Measurements from ENCODE around the gene TASL. TPM values are rescaled to one million over a fixed set of nuclear protein-coding genes. Genes with fewer than 3 reads are reported as not detected.

Gene TASL
- polyA plus RNA-seq, 1 of the 3 experiments (the other 2 are of a cell fraction), result not detected

DNA sequence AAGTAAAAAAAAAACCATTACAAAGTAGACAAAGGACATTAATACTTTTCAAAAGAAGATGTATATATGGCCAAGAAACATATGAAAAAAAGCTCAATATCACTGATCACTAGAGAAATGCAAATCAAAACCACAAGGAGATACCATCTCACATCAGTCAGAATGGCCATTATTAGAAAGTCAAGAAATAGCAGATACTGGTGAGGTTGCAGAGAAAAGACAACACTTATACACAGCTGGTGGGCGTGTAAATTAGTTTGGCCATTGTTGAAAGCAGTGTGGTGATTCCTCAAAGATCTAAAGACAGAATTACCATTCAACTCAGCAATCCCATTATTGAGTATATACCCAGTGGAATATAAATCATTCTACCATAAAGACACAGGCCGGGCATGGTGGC, 39.3 kb downstream of the TASL start:
- Histone ChIP-seq H3K4me1 (ENCODE audit: control insufficient read depth in 1 of 2, insufficient read depth in 2 of 2, low read depth in 1 of 2, low read length in 1 of 2) (no peaks in the 10 kb centered on the region), H3K4me3 (ENCODE audit: low read depth in 2 of 2, low read length in 1 of 2) (no peak overlapping the region), H3K79me2 (ENCODE audit: insufficient read depth) (no peaks in the 10 kb centered on the region), H3K9me2 (no peaks in the 10 kb centered on the region), H2AFZ (ENCODE audit: low read depth) (no peak overlapping the region), H4K20me1 (ENCODE audit: insufficient read depth) (no peaks in the 10 kb centered on the region), H3K9ac (no peak overlapping the region), H3K4me2 (no peak overlapping the region), H3F3A (replicated peaks; ENCODE audit: insufficient read depth) (no peaks in the 10 kb centered on the region), H3K27me3 (ENCODE audit: insufficient read depth) (peaks cover 9% of the 10 kb centered on the region; the same call in 1 of the 2 replicates), H3K27ac (ENCODE audit: low read depth in 2 of 2, low read length in 1 of 2) (no peak overlapping the region), H3K36me3 (replicated peaks in 1 of 2; ENCODE audit: control insufficient read depth in 1 of 2, insufficient read depth in 2 of 2, low read length in 1 of 2) (no peaks in the 10 kb centered on the region), H3K9me3 (no peaks in the 10 kb centered on the region)
- ChIA-PET CTCF (no interaction called here), POLR2A (no interaction called here)
- WGBS (ENCODE audit: low lambda C conversion rate), result 28% methylated on average over 2 of the region's 2 CpGs
- TF ChIP-seq RFX5 (IDR thresholded peaks at IDR 0.05; ENCODE audit: low read length) (no peak), MEF2A (IDR thresholded peaks at IDR 0.05; ENCODE audit: borderline replicate concordance, low read depth) (no peak), NRF1 (IDR thresholded peaks at IDR 0.05; ENCODE audit: low read depth, low read length) (no peak)
- TF ChIP-seq, protein P1, sequence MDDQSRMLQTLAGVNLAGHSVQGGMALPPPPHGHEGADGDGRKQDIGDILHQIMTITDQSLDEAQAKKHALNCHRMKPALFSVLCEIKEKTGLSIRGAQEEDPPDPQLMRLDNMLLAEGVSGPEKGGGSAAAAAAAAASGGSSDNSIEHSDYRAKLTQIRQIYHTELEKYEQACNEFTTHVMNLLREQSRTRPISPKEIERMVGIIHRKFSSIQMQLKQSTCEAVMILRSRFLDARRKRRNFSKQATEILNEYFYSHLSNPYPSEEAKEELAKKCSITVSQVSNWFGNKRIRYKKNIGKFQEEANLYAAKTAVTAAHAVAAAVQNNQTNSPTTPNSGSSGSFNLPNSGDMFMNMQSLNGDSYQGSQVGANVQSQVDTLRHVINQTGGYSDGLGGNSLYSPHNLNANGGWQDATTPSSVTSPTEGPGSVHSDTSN (IDR thresholded peaks at IDR 0.05), result no peak
- no peak for DNase-seq

DNA sequence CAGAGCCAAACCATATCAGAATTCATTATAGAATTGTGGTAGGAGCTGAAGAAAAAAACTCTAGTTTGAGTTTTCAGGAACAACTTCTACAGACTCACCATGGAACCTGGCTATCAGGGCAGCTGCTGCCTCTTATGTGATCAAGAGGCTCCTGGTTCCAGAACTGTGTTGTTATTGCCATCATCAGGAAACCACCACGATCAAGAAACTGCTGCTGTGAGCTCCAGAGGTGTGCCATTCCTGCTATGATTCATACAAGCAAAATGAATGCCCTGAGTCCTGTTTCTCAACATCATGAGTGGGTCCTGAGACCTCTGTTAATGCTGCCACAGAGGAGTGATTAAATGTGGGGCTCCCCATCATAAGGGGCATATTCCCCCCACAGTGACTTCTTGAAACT, 43.7 kb downstream of the TASL start:
- Histone ChIP-seq H2AFZ (ENCODE audit: low read depth) (no peak overlapping the region), H3K4me3 (ENCODE audit: low read depth in 2 of 2, low read length in 1 of 2) (no peak overlapping the region), H3K36me3 (replicated peaks in 1 of 2; ENCODE audit: control insufficient read depth in 1 of 2, insufficient read depth in 2 of 2, low read length in 1 of 2) (no peaks in the 10 kb centered on the region), H4K20me1 (ENCODE audit: insufficient read depth) (no peaks in the 10 kb centered on the region), H3K4me1 (ENCODE audit: control insufficient read depth in 1 of 2, insufficient read depth in 2 of 2, low read depth in 1 of 2, low read length in 1 of 2) (no peaks in the 10 kb centered on the region), H3K9me3 (no peaks in the 10 kb centered on the region), H3K9me2 (no peaks in the 10 kb centered on the region), H3K27me3 (ENCODE audit: insufficient read depth) (no peaks in the 10 kb centered on the region), H3K27ac (ENCODE audit: low read depth in 2 of 2, low read length in 1 of 2) (no peak overlapping the region), H3K9ac (no peak overlapping the region), H3K79me2 (ENCODE audit: insufficient read depth) (no peaks in the 10 kb centered on the region), H3F3A (replicated peaks; ENCODE audit: insufficient read depth) (no peaks in the 10 kb centered on the region), H3K4me2 (no peak overlapping the region)
- TF ChIP-seq, protein P2, sequence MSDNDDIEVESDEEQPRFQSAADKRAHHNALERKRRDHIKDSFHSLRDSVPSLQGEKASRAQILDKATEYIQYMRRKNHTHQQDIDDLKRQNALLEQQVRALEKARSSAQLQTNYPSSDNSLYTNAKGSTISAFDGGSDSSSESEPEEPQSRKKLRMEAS (IDR thresholded peaks at IDR 0.05; ENCODE audit: low read depth), result no peak
- TF ChIP-seq SIN3A (IDR thresholded peaks at IDR 0.05; ENCODE audit: borderline replicate concordance, low read depth, low read length) (no peak), MXI1 (IDR thresholded peaks at IDR 0.05; ENCODE audit: low read depth, low read length) (no peak), GATA2 (CRISPR knock-in tag; IDR thresholded peaks at IDR 0.05) (no peak), SMC3 (IDR thresholded peaks at IDR 0.05; ENCODE audit: low read depth, low read length) (no peak), GABPA (IDR thresholded peaks at IDR 0.05; ENCODE audit: low read depth) (no peak), RAD21 (IDR thresholded peaks at IDR 0.05; ENCODE audit: low read length) (no peak), TCF12 (IDR thresholded peaks at IDR 0.05) (no peak), MEF2A (IDR thresholded peaks at IDR 0.05; ENCODE audit: borderline replicate concordance, low read depth) (no peak), CHD2 (IDR thresholded peaks at IDR 0.05; ENCODE audit: low read length, partially characterized antibody) (no peak), RFX5 (IDR thresholded peaks at IDR 0.05; ENCODE audit: low read length) (no peak)
- TF ChIP-seq, protein P3, sequence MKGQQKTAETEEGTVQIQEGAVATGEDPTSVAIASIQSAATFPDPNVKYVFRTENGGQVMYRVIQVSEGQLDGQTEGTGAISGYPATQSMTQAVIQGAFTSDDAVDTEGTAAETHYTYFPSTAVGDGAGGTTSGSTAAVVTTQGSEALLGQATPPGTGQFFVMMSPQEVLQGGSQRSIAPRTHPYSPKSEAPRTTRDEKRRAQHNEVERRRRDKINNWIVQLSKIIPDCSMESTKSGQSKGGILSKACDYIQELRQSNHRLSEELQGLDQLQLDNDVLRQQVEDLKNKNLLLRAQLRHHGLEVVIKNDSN (IDR thresholded peaks at IDR 0.05; ENCODE audit: borderline replicate concordance, low read depth), result no peak
- TF ChIP-seq, protein P4, sequence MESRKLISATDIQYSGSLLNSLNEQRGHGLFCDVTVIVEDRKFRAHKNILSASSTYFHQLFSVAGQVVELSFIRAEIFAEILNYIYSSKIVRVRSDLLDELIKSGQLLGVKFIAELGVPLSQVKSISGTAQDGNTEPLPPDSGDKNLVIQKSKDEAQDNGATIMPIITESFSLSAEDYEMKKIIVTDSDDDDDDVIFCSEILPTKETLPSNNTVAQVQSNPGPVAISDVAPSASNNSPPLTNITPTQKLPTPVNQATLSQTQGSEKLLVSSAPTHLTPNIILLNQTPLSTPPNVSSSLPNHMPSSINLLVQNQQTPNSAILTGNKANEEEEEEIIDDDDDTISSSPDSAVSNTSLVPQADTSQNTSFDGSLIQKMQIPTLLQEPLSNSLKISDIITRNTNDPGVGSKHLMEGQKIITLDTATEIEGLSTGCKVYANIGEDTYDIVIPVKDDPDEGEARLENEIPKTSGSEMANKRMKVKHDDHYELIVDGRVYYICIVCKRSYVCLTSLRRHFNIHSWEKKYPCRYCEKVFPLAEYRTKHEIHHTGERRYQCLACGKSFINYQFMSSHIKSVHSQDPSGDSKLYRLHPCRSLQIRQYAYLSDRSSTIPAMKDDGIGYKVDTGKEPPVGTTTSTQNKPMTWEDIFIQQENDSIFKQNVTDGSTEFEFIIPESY (IDR thresholded peaks at IDR 0.05; ENCODE audit: borderline replicate concordance, low read depth), result no peak
- TF ChIP-seq, protein P5, sequence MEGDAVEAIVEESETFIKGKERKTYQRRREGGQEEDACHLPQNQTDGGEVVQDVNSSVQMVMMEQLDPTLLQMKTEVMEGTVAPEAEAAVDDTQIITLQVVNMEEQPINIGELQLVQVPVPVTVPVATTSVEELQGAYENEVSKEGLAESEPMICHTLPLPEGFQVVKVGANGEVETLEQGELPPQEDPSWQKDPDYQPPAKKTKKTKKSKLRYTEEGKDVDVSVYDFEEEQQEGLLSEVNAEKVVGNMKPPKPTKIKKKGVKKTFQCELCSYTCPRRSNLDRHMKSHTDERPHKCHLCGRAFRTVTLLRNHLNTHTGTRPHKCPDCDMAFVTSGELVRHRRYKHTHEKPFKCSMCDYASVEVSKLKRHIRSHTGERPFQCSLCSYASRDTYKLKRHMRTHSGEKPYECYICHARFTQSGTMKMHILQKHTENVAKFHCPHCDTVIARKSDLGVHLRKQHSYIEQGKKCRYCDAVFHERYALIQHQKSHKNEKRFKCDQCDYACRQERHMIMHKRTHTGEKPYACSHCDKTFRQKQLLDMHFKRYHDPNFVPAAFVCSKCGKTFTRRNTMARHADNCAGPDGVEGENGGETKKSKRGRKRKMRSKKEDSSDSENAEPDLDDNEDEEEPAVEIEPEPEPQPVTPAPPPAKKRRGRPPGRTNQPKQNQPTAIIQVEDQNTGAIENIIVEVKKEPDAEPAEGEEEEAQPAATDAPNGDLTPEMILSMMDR (IDR thresholded peaks at IDR 0.05), result no peak
- TF ChIP-seq, protein P1 (IDR thresholded peaks at IDR 0.05), result no peak
- CTCF ChIA-PET, result no interaction called here
- no peak for DNase-seq
- POLR2A ChIA-PET, result no interaction called here
- 0% methylated on average over 1 of the region's 1 CpG for WGBS (ENCODE audit: low lambda C conversion rate)
